ENCODE results near the gene OLFML2B.

Gene OLFML2B

DNA sequence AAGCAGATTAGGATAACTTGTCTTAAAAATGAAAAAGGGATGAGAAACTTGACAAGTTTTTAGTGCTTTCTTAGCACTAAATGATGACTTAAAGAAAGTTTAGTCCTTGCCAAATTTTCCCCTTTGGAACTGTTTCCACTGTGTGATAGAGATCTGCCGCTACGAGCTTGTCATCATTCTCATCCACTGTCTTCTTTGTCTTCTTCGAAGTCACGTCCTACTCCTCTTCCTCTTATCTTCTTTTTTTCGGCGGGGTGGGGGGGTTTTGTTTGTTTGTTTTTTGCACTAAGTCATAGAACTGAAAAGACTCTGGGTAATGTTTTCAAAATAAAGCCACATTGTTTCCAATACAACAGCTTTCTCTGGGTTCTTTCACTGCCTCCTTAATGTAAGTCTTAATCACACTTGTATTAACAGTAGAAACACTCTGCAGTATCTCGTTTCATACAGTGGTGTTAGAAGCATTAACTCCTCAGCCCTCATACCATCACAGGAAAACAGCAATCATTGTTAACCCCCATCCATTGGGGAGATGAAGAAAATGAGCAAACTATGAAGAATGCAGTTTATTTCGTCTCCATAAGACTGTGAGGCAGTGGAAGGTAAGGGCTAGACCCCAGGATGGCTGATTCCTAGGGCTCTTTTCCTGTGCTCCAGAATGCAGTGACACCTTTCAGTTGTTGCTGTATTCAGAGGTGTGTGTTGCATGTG is 81.8 kb downstream of the OLFML2B start:
- DNase-seq, result no peak

- no peak for DNase-seq
These were observed 82.6 kb downstream of the OLFML2B start for GRCh38 chr1:161940866-161941591.

DNA sequence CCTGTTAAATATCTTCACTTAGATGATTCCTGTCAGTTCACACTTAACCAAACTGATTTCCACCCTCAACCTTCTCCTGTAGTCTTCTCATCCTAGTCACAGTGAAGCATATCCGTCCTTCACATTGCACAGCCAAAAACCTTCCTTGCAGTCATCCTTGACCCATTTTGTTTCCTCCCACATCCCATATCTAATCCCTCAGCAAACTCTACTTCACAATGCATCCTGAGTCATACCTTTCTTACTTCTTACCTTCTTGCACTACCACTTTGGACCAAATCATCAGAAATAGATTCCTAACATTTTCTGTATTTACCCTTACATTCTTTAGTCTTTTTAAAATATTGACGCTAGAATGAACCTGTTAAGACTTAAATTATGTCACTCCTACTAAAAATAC is 86.9 kb downstream of the OLFML2B start:
- no peak for DNase-seq

- no peak for DNase-seq
These were observed 88.4 kb downstream of the OLFML2B start for GRCh38 chr1:161935264-161935663.

GRCh38 chr1:161933592-161934588 is 89.8 kb downstream of the OLFML2B start:
- DNase-seq, result peak; percentile 64

Data from hematopoietic multipotent progenitor cell treated with erythropoietin and hydrocortisone succinate and interleukin-3 and kit ligand, for 4 days (in vitro differentiated cells).